WTC11 (cell line): ENCODE measurements around the gene ITGA6. TPM values are rescaled to one million over a fixed set of nuclear protein-coding genes. Genes with fewer than 3 reads are reported as not detected.

Experiments used
- ATAC-seq: fragments of 200-7000 bp; cut with Tn5 transposase; 2 replicates; pipeline ENCODE4 v1.10.0; 2021; ENCODE audit warnings: mild to moderate bottlenecking, moderate library complexity
- CTCF ChIA-PET: fragments of 300-600 bp; sonication (Branson Sonifier 250); formaldehyde crosslinking; loops from one replicate; lab custom pipeline; 2021; ENCODE audit warnings: antibody characterized with exemption; lab: Charles Lee
- POLR2A ChIA-PET: fragments of 350-600 bp; sonication (Branson Sonifier 250); formaldehyde crosslinking; loops from one replicate; lab custom pipeline; 2021; ENCODE audit warnings: antibody characterized with exemption; lab: Charles Lee
- DNase-seq: peaks from one replicate; pipeline ENCODE4 v3.0.0; 2021; ENCODE audit warnings: low spot score
- H3K27ac Mint-ChIP-seq: 2 replicates; pipeline ENCODE4 v1.8.0; 2021; ENCODE audit warnings: mixed read lengths
- H3K27me3 Mint-ChIP-seq: 2 replicates; pipeline ENCODE4 v1.8.0; 2021; ENCODE audit warnings: low read depth, mild to moderate bottlenecking, moderate library complexity, mixed read lengths
- H3K36me3 Mint-ChIP-seq: 2 replicates; pipeline ENCODE4 v1.8.0; 2021; ENCODE audit warnings: mixed read lengths
- H3K4me1 Mint-ChIP-seq: 2 replicates; pipeline ENCODE4 v1.8.0; 2022; ENCODE audit warnings: mixed read lengths
- H3K4me3 Mint-ChIP-seq: 2 replicates; pipeline ENCODE4 v1.8.0; 2021; ENCODE audit warnings: mild to moderate bottlenecking, moderate library complexity, mixed read lengths
- H3K9me3 Mint-ChIP-seq: 2 replicates; pipeline ENCODE4 v1.8.0; 2021; ENCODE audit warnings: mixed read lengths
- CDX4 ChIP-seq: fragments of 250-450 bp; sonication (Bioruptor Pico); IDR thresholded peaks from 2 replicates; pipeline ENCODE4 v1.9.0; 2021; ENCODE audit warnings: moderate library complexity, mild to moderate bottlenecking, inconsistent platforms, borderline replicate concordance
- CREB1 ChIP-seq: sonication (generic); formaldehyde crosslinking; IDR thresholded peaks from 2 replicates; pipeline ENCODE4 v1.8.0; 2023; ENCODE audit warnings: mild to moderate bottlenecking, missing genetic modification reagents
- EMX1 ChIP-seq: fragments of 250-450 bp; sonication (Bioruptor Pico); IDR thresholded peaks from 2 replicates; pipeline ENCODE4 v1.8.0; 2021; ENCODE audit warnings: mild to moderate bottlenecking
- FOXP4 ChIP-seq: sonication (generic); formaldehyde crosslinking; IDR thresholded peaks from 2 replicates; pipeline ENCODE4 v1.8.0; 2022; ENCODE audit warnings: mild to moderate bottlenecking, missing genetic modification reagents
- KAT7 ChIP-seq: sonication (generic); formaldehyde crosslinking; IDR thresholded peaks from 2 replicates; pipeline ENCODE4 v1.8.1; 2023; ENCODE audit warnings: missing genetic modification reagents, mild to moderate bottlenecking, borderline replicate concordance
- PRRX2 ChIP-seq: fragments of 250-450 bp; sonication (Bioruptor Pico); IDR thresholded peaks from 2 replicates; pipeline ENCODE4 v1.8.0; 2021; ENCODE audit warnings: mild to moderate bottlenecking
- RORB ChIP-seq: fragments of 250-450 bp; sonication (Bioruptor Pico); IDR thresholded peaks from 2 replicates; pipeline ENCODE4 v1.9.0; 2021; ENCODE audit warnings: mild to moderate bottlenecking
- SMAD3 ChIP-seq: sonication (generic); formaldehyde crosslinking; IDR thresholded peaks from 2 replicates; pipeline ENCODE4 v1.8.0; 2022; ENCODE audit warnings: missing genetic modification reagents, mild to moderate bottlenecking, borderline replicate concordance
- TEAD4 ChIP-seq: sonication (generic); formaldehyde crosslinking; IDR thresholded peaks from 2 replicates; pipeline ENCODE4 v1.8.0; 2022; ENCODE audit warnings: mild to moderate bottlenecking, missing genetic modification reagents
- TP53 ChIP-seq: sonication (generic); formaldehyde crosslinking; IDR thresholded peaks from 2 replicates; pipeline ENCODE4 v1.8.1; 2023; ENCODE audit warnings: mild to moderate bottlenecking, missing genetic modification reagents
- ZMAT4 ChIP-seq: fragments of 250-450 bp; sonication (Bioruptor Pico); IDR thresholded peaks from 2 replicates; pipeline ENCODE4 v1.9.0; 2021; ENCODE audit warnings: mild to moderate bottlenecking
- ZNF281 ChIP-seq: sonication (generic); formaldehyde crosslinking; IDR thresholded peaks from 2 replicates; pipeline ENCODE4 v1.8.0; 2023; ENCODE audit warnings: mild to moderate bottlenecking, missing genetic modification reagents
- ZSCAN18 ChIP-seq: fragments of 250-450 bp; sonication (Bioruptor Pico); IDR thresholded peaks from 2 replicates; pipeline ENCODE4 v2.1.2; 2022; ENCODE audit warnings: mild to moderate bottlenecking, moderate library complexity
- total RNA-seq: library from RNA; stranded (reverse); gene quantifications from 3 replicates; pipeline ENCODE4 v1.2.3, GENCODE V29; 2021
- TF ChIP-seq, protein P1 (sequence below): sonication (generic); formaldehyde crosslinking; IDR thresholded peaks from 2 replicates; pipeline ENCODE4 v1.8.1; 2023; ENCODE audit warnings: mild to moderate bottlenecking, missing genetic modification reagents
- TF ChIP-seq, protein P2 (sequence below): sonication (generic); formaldehyde crosslinking; IDR thresholded peaks from 2 replicates; pipeline ENCODE4 v1.8.0; 2023; ENCODE audit warnings: missing genetic modification reagents
- TF ChIP-seq, protein P3 (sequence below): sonication (generic); formaldehyde crosslinking; IDR thresholded peaks from 2 replicates; pipeline ENCODE4 v1.8.1; 2023; ENCODE audit warnings: mild to moderate bottlenecking, moderate library complexity, missing genetic modification reagents

ITGA6 gene
- total RNA-seq, 1 experiment from 2014 or later = 83.6 TPM

DNA sequence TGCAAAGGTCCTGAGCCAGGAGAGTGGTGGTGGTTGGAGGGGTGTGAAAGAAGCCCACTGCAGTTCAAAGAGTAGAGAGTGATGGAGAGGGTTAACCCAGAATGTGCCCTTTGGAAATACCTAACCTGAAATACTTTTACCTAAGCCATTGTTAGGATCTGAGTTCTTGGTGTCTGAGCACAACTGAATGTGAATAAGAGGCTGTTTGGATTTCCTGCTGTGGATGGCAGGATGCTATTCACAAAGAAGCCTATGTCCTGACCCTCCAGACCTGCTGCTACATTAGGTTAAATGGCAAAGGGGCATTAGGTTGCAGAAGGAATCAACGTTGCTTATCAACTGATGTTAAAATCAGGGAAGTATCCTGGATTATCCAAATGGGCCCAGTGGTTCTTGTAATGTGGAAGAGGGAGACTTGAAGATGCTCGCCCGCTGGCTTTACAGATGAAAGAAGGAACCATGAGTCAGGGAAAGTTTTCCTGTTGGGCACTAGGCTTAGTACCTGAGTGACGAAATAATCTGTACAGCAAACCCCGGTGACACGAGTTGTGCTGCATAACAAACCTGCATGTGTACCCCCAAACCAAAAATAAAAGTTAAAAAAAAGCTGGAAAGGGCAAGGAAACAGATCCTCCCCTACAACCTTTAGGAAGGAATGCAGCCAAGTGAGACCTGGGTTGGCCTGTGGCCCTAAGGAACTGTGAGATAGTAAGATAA is 27.2 kb downstream of the ITGA6 start:
- Mint-ChIP-seq H3K4me1 (peaks cover 77% of the 10 kb centered on the region), H3K9me3 (no peaks in the 10 kb centered on the region), H3K27me3 (no peaks in the 10 kb centered on the region), H3K36me3 (peaks cover 2% of the 10 kb centered on the region), H3K4me3 (no peak overlapping the region), H3K27ac (peak overlapping the region; percentile 74)
- no peak for TF ChIP-seq KAT7
- TF ChIP-seq CREB1 (CRISPR knock-in tag) = no peak
- TF ChIP-seq ZSCAN18 (CRISPR knock-in tag) = no peak
- no peak for TF ChIP-seq SMAD3 (CRISPR knock-in tag)
- TF ChIP-seq, protein P1, sequence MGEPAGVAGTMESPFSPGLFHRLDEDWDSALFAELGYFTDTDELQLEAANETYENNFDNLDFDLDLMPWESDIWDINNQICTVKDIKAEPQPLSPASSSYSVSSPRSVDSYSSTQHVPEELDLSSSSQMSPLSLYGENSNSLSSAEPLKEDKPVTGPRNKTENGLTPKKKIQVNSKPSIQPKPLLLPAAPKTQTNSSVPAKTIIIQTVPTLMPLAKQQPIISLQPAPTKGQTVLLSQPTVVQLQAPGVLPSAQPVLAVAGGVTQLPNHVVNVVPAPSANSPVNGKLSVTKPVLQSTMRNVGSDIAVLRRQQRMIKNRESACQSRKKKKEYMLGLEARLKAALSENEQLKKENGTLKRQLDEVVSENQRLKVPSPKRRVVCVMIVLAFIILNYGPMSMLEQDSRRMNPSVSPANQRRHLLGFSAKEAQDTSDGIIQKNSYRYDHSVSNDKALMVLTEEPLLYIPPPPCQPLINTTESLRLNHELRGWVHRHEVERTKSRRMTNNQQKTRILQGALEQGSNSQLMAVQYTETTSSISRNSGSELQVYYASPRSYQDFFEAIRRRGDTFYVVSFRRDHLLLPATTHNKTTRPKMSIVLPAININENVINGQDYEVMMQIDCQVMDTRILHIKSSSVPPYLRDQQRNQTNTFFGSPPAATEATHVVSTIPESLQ (CRISPR knock-in tag) = no peak
- TF ChIP-seq FOXP4 (CRISPR knock-in tag) = no peak
- TF ChIP-seq, protein P2, sequence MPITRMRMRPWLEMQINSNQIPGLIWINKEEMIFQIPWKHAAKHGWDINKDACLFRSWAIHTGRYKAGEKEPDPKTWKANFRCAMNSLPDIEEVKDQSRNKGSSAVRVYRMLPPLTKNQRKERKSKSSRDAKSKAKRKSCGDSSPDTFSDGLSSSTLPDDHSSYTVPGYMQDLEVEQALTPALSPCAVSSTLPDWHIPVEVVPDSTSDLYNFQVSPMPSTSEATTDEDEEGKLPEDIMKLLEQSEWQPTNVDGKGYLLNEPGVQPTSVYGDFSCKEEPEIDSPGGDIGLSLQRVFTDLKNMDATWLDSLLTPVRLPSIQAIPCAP (CRISPR knock-in tag) = no peak
- no peak for TF ChIP-seq TP53 (CRISPR knock-in tag)
- TF ChIP-seq PRRX2 (CRISPR knock-in tag) = no peak
- TF ChIP-seq CDX4 (CRISPR knock-in tag) = no peak
- TF ChIP-seq EMX1 (CRISPR knock-in tag) = no peak
- TF ChIP-seq ZMAT4 = no peak
- TF ChIP-seq, protein P3, sequence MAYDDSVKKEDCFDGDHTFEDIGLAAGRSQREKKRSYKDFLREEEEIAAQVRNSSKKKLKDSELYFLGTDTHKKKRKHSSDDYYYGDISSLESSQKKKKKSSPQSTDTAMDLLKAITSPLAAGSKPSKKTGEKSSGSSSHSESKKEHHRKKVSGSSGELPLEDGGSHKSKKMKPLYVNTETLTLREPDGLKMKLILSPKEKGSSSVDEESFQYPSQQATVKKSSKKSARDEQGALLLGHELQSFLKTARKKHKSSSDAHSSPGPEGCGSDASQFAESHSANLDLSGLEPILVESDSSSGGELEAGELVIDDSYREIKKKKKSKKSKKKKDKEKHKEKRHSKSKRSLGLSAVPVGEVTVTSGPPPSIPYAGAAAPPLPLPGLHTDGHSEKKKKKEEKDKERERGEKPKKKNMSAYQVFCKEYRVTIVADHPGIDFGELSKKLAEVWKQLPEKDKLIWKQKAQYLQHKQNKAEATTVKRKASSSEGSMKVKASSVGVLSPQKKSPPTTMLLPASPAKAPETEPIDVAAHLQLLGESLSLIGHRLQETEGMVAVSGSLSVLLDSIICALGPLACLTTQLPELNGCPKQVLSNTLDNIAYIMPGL = no peak
- no peak for TF ChIP-seq TEAD4
- no peak for TF ChIP-seq RORB (CRISPR knock-in tag)
- TF ChIP-seq ZNF281 (CRISPR knock-in tag) = no peak
- no peak for DNase-seq
- ATAC-seq = peak; percentile 76
- ChIA-PET POLR2A (no interaction called here), CTCF (interaction anchor here (0.7 to 1.3 kb wide), 3 partner anchors 10 to 282 kb away, joined by 3 to 6 read pairs (median 4); no protein-coding TSS in a partner anchor)
